ENCODE measurements around the gene C3. TPM values are rescaled to one million over a fixed set of nuclear protein-coding genes. Genes with fewer than 3 reads are reported as not detected.

Gene C3
- total and polyA plus RNA-seq, 2 of the 13 experiments (the other 11 are each of a cell fraction or from before 2014, with no cell fraction given), result 1,455 to 6,272 TPM

- TF ChIP-seq ZFP62 (CRISPR knock-in tag; IDR thresholded peaks at IDR 0.05), result no peak
- TF ChIP-seq, protein P1, sequence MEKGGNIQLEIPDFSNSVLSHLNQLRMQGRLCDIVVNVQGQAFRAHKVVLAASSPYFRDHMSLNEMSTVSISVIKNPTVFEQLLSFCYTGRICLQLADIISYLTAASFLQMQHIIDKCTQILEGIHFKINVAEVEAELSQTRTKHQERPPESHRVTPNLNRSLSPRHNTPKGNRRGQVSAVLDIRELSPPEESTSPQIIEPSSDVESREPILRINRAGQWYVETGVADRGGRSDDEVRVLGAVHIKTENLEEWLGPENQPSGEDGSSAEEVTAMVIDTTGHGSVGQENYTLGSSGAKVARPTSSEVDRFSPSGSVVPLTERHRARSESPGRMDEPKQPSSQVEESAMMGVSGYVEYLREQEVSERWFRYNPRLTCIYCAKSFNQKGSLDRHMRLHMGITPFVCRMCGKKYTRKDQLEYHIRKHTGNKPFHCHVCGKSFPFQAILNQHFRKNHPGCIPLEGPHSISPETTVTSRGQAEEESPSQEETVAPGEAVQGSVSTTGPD (CRISPR knock-in tag; IDR thresholded peaks at IDR 0.05), result no peak
- no peak; the same call in 1 of the 2 replicates for TF ChIP-seq MYPOP (CRISPR knock-in tag; IDR thresholded peaks at IDR 0.05)
- no peak for TF ChIP-seq KDM4B (CRISPR knock-in tag; IDR thresholded peaks at IDR 0.05)
- TF ChIP-seq CHD4 (IDR thresholded peaks at IDR 0.05; ENCODE audit: borderline replicate concordance, low read length), result no peak
- no peak for TF ChIP-seq ZFP37 (CRISPR knock-in tag; IDR thresholded peaks at IDR 0.05; ENCODE audit: borderline replicate concordance)
- no peak for TF ChIP-seq PHF5A (CRISPR knock-in tag; IDR thresholded peaks at IDR 0.05; ENCODE audit: low read depth, unreplicated experiment)
- TF ChIP-seq SYNCRIP (IDR thresholded peaks at IDR 0.05; ENCODE audit: insufficient read depth, low read depth, low read length), result no peak
- TF ChIP-seq ZNF672 (CRISPR knock-in tag; IDR thresholded peaks at IDR 0.05), result no peak
- no peak for TF ChIP-seq MED8 (CRISPR knock-in tag; IDR thresholded peaks at IDR 0.05; ENCODE audit: insufficient replicate concordance)
- TF ChIP-seq, protein P2, sequence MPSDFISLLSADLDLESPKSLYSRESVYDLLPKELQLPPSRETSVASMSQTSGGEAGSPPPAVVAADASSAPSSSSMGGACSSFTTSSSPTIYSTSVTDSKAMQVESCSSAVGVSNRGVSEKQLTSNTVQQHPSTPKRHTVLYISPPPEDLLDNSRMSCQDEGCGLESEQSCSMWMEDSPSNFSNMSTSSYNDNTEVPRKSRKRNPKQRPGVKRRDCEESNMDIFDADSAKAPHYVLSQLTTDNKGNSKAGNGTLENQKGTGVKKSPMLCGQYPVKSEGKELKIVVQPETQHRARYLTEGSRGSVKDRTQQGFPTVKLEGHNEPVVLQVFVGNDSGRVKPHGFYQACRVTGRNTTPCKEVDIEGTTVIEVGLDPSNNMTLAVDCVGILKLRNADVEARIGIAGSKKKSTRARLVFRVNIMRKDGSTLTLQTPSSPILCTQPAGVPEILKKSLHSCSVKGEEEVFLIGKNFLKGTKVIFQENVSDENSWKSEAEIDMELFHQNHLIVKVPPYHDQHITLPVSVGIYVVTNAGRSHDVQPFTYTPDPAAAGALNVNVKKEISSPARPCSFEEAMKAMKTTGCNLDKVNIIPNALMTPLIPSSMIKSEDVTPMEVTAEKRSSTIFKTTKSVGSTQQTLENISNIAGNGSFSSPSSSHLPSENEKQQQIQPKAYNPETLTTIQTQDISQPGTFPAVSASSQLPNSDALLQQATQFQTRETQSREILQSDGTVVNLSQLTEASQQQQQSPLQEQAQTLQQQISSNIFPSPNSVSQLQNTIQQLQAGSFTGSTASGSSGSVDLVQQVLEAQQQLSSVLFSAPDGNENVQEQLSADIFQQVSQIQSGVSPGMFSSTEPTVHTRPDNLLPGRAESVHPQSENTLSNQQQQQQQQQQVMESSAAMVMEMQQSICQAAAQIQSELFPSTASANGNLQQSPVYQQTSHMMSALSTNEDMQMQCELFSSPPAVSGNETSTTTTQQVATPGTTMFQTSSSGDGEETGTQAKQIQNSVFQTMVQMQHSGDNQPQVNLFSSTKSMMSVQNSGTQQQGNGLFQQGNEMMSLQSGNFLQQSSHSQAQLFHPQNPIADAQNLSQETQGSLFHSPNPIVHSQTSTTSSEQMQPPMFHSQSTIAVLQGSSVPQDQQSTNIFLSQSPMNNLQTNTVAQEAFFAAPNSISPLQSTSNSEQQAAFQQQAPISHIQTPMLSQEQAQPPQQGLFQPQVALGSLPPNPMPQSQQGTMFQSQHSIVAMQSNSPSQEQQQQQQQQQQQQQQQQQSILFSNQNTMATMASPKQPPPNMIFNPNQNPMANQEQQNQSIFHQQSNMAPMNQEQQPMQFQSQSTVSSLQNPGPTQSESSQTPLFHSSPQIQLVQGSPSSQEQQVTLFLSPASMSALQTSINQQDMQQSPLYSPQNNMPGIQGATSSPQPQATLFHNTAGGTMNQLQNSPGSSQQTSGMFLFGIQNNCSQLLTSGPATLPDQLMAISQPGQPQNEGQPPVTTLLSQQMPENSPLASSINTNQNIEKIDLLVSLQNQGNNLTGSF (CRISPR knock-in tag; IDR thresholded peaks at IDR 0.05), result no peak
- TF ChIP-seq ZFAT (CRISPR knock-in tag; conservative IDR thresholded peaks at IDR 0.05), result no peak
- no peak for TF ChIP-seq JUND (CRISPR knock-in tag; IDR thresholded peaks at IDR 0.05)
- no peak for TF ChIP-seq ZSCAN21 (CRISPR knock-in tag; IDR thresholded peaks at IDR 0.05; ENCODE audit: borderline replicate concordance)
- no peak for TF ChIP-seq ZNF660 (CRISPR knock-in tag; IDR thresholded peaks at IDR 0.05; ENCODE audit: borderline replicate concordance, low read depth)
- TF ChIP-seq ZNF703 (CRISPR knock-in tag; IDR thresholded peaks at IDR 0.05; ENCODE audit: borderline replicate concordance), result no peak
- TF ChIP-seq PRPF4 (IDR thresholded peaks at IDR 0.05; ENCODE audit: low read depth, low read length, poor library complexity, severe bottlenecking), result no peak
- TF ChIP-seq EP300 (IDR thresholded peaks at IDR 0.05; ENCODE audit: low read depth in 2 of 2, low read length in 2 of 2), result peak in 1 of 2 experiments; percentile 80; a peak in 2 of 4 replicates
- 0 out of 2 replicates have a peak, but pooled peaks have one; percentile 5 for TF ChIP-seq EP300 (CRISPR knock-in tag; IDR thresholded peaks at IDR 0.05; ENCODE audit: borderline replicate concordance)
- TF ChIP-seq KDM5B (CRISPR knock-in tag; IDR thresholded peaks at IDR 0.05; ENCODE audit: borderline replicate concordance), result no peak
- peak; percentile 50; the same call in 1 of the 2 replicates for TF ChIP-seq HOXA3 (CRISPR knock-in tag; IDR thresholded peaks at IDR 0.05)
- no peak for TF ChIP-seq ETV6 (CRISPR knock-in tag; conservative IDR thresholded peaks at IDR 0.05)
- peak; percentile 65; the same call in 1 of the 2 replicates for TF ChIP-seq HDAC2 (CRISPR knock-in tag; IDR thresholded peaks at IDR 0.05)
These were observed 5.2 kb upstream of the C3 start (continued) for GRCh38 chr19:6725513-6726231.
